AG09319 (cell line): ENCODE data around the gene MYG1.

Source experiments
- DNase-seq: peaks from one replicate; pipeline ENCODE4 v3.0.0-alpha.2; 2010; ENCODE audit warnings: low read depth; ENCODE audit errors: extremely low read depth
- TF ChIP-seq, protein P1 (sequence below): IDR thresholded peaks from 2 replicates; pipeline ENCODE4 v1.5.1; 2011; ENCODE audit warnings: low read depth, mild to moderate bottlenecking, inconsistent platforms, low read length, moderate library complexity

MYG1 gene

DNA sequence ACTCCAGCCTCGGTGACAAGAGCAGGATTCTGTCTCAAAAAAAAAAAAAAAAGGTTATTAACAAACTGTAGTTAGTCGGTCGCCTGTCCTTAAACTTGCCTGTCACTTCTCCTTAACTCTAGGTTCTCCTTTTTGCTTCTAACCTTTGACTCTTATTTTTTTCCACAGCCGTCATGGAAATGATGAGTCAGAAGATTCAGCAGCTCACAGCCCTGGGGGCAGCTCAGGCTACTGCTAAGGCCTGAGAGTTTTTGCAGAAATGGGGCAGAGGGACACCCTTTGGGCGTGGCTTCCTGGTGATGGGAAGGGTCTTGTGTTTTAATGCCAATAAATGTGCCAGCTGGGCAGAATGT lies 418 bp upstream of the MYG1 start:
- no peak for DNase-seq
- TF ChIP-seq, protein P1, sequence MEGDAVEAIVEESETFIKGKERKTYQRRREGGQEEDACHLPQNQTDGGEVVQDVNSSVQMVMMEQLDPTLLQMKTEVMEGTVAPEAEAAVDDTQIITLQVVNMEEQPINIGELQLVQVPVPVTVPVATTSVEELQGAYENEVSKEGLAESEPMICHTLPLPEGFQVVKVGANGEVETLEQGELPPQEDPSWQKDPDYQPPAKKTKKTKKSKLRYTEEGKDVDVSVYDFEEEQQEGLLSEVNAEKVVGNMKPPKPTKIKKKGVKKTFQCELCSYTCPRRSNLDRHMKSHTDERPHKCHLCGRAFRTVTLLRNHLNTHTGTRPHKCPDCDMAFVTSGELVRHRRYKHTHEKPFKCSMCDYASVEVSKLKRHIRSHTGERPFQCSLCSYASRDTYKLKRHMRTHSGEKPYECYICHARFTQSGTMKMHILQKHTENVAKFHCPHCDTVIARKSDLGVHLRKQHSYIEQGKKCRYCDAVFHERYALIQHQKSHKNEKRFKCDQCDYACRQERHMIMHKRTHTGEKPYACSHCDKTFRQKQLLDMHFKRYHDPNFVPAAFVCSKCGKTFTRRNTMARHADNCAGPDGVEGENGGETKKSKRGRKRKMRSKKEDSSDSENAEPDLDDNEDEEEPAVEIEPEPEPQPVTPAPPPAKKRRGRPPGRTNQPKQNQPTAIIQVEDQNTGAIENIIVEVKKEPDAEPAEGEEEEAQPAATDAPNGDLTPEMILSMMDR, result no peak

DNA sequence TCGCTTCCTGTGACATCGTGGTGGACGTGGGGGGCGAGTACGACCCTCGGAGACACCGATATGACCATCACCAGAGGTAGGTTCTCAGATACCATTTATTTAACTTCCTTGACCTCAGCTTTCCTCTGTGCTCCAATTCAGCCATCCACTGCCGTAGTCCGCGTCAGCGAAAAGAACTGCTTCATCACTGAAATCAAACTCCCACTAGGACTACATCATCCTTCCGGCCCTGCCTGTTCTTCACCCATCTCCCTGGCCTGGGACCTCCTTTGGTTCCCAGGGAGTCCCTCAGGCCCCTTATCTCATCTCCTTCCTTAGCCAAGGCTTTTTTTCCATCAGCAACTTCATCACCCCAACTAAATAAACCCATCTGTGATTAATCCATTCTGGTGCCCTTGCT lies 692 bp downstream of the MYG1 start:
- DNase-seq, result no peak
- TF ChIP-seq, protein P1, result no peak

DNA sequence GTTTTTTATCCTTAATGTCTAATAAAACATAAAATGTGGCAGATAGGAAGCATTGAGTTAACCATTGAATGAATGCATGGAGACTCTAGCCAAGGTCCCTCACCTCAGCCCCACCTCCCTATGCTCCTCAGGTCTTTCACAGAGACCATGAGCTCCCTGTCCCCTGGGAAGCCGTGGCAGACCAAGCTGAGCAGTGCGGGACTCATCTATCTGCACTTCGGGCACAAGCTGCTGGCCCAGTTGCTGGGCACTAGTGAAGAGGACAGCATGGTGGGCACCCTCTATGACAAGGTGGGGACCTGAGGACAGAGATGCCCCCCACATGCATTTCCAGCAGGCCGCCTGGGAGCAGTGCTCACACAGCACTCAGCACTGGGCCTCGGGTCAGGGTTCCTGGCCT lies 3.4 kb downstream of the MYG1 start:
- DNase-seq, result no peak
- TF ChIP-seq, protein P1, result no peak

DNA sequence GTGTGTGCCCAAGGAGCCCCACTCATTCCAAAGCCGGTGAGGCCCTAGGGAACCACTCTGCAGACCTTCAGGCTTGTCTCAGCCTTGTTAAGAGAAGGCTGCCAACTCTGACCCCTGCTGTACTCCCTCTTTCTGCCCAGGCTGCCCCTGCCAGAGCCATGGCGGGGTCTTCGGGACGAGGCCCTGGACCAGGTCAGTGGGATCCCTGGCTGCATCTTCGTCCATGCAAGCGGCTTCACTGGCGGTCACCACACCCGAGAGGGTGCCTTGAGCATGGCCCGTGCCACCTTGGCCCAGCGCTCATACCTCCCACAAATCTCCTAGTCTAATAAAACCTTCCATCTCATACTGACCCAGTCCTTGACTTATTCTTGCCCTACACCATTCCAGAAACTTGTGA lies 7.3 kb downstream of the MYG1 start:
- TF ChIP-seq, protein P1, result no peak
- DNase-seq, result no peak

DNA sequence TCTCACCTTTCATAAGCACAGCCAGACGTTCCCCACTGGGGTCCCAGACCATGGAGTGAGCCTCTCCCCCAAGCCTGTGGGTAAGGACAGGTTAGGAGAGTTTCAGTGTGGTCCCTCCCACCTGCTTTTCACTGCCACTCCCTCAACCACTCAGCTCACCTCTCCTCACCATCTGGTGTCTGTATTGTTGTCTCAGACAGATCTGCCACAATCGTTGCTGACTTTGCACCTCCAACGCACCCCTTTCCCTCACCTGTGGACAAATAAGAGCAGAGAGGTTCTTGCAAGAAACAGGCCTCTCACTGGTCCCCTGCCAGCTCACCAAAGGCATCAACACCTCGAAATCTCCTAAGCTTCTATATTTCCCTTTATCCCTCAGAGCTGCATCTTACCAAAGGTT lies 8.8 kb downstream of the MYG1 start:
- TF ChIP-seq, protein P1, result no peak
- no peak for DNase-seq

DNA sequence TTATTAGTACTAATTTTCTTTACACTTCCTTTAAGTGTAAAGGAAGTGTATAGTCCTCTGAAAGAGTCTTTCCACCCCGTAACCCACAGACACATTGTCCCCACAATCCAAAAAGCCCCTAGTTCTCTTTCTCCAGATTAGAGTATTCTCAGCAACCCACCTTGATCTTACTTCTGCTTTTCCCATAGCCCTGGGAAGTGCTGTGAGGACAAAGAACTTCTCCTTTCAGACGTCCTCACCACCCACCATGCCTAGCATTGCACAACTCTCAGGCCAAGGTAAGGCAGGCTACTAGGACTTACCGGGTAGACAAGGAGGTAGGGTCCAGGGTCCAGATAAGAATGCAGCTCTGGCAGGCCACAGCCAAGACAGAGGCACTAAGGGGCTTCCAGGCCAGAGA lies 14.5 kb downstream of the MYG1 start:
- TF ChIP-seq, protein P1, result no peak
- no peak for DNase-seq

DNA sequence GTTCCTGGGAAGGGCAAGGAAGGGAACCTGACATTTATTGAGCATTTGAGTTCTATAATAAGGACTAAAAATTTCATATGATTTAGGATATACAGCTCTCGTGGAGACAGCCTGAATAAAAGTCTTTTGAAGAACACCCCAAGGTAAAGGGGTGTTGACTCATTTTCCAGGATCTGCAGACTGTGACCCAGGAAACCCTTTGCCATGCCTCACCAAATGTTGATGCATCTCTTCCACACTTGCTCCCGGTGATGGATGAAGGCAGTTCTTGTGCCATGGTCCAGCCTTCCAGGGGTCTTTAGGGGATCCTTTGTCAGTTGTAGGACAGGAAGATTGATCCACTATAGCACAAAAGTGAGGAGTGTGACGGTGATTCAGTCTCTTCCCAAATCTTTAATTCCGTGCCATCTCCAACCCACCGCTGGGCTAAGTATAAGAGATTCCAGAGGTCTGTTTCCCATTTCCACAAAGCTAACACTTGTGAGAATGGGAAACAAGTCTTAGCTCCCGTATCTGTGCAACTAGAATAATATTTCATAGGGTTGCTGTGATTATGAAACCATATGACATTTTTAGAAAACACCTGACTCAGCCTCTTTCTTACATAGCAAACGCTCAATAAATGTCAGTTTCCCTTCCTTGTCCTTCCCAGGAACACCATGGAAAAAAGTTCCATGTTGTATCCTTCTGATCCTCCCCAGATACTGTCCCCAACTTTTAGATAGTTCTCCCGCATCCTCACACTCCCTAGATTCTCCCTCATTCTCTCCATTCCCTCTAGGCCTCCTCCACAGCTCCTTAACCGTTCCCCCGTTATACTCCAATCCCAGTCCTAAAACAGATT lies 21.1 kb downstream of the MYG1 start:
- DNase-seq, result no peak
- TF ChIP-seq, protein P1, result no peak
